ENCODE data around the gene DPAGT1. TPM values are rescaled to one million over a fixed set of nuclear protein-coding genes. Genes with fewer than 3 reads are reported as not detected.
"Not testable (repeated sequence)": the region's sequence is repeated elsewhere in the genome, so short reads cannot be mapped to it uniquely, and the experiment has no call there.

The DPAGT1 gene
- polyA plus RNA-seq, 10 donors: 24.4 to 35.7 (median 30.7) TPM

- no peak for DNase-seq
These were observed 38.9 kb downstream of the DPAGT1 start for GRCh38 chr11:119062779-119063178.

- no peak for DNase-seq
These were observed 40.4 kb downstream of the DPAGT1 start for GRCh38 chr11:119061256-119061655.

- DNase-seq: not testable (repeated sequence)
These were observed 42.5 kb downstream of the DPAGT1 start for GRCh38 chr11:119059128-119059527.

GRCh38 chr11:119057000-119057769 is 44.5 kb downstream of the DPAGT1 start, which contains the start of gene HYOU1:
Gene HYOU1, minus strand, starts transcription at chr11:119057205. Its CDS starts 1,045 bp downstream, at chr11:119056160.
- DNase-seq: peak; percentile 95 to 98 (median 96)

GRCh38 chr11:119056421-119056999 is 45.1 kb downstream of the DPAGT1 start:
- DNase-seq: peak in 1 of 3 donors; percentile 12

- DNase-seq: no peak
These were observed 45.8 kb downstream of the DPAGT1 start for GRCh38 chr11:119055901-119056300.

- DNase-seq: no peak
These were observed 47.2 kb downstream of the DPAGT1 start for GRCh38 chr11:119054418-119054817.

- DNase-seq: no peak
These were observed 49.4 kb downstream of the DPAGT1 start for GRCh38 chr11:119052163-119052814.

GRCh38 chr11:119051440-119052162 is 50.1 kb downstream of the DPAGT1 start:
- no peak for DNase-seq

- DNase-seq: no peak
These were observed 52.6 kb downstream of the DPAGT1 start for GRCh38 chr11:119049081-119049480.

GRCh38 chr11:119048644-119049043 is 53.0 kb downstream of the DPAGT1 start:
- DNase-seq: no peak

GRCh38 chr11:119047205-119047604 is 54.4 kb downstream of the DPAGT1 start:
- no peak for DNase-seq

Other genes with a start within 250 kb of the DPAGT1 start
- under 1 TPM in 5 of 10 donors, not detected in 5; 0.04 to 0.11 (median 0.06) TPM for gene CXCR5, start 218.0 kb downstream of the DPAGT1 start, polyA plus RNA-seq (ENCODE audit: insufficient read length in 10 of 10)
- 10 to 100 TPM; 48.2 to 88.1 (median 62.4) TPM for gene BCL9L, start 175.9 kb downstream of the DPAGT1 start, polyA plus RNA-seq (ENCODE audit: insufficient read length in 10 of 10)
- 1 to 10 TPM in 4 of 10 donors, under 1 TPM in 6; 0.56 to 2.4 (median 0.87) TPM for gene UPK2, start 145.6 kb downstream of the DPAGT1 start, polyA plus RNA-seq (ENCODE audit: insufficient read length in 10 of 10)
- gene FOXR1, start 130.1 kb downstream of the DPAGT1 start, polyA plus RNA-seq (ENCODE audit: insufficient read length in 10 of 10): under 1 TPM in 2 of 10 donors, not detected in 8; 0.22 to 0.30 TPM
- gene CENATAC, start 103.7 kb downstream of the DPAGT1 start, polyA plus RNA-seq (ENCODE audit: insufficient read length in 10 of 10): 10 to 100 TPM in 8 of 10 donors, 1 to 10 TPM in 2; 7.1 to 28.2 (median 12.0) TPM
- 1,000 to 10,000 TPM; 1,511 to 2,041 (median 1,652) TPM for gene RPS25, start 83.5 kb downstream of the DPAGT1 start, polyA plus RNA-seq (ENCODE audit: insufficient read length in 10 of 10)
- 10 to 100 TPM; 41.7 to 55.9 (median 48.0) TPM for gene TRAPPC4, start 83.1 kb downstream of the DPAGT1 start, polyA plus RNA-seq (ENCODE audit: insufficient read length in 10 of 10)
- gene SLC37A4, start 71.0 kb downstream of the DPAGT1 start, polyA plus RNA-seq (ENCODE audit: insufficient read length in 10 of 10): 10 to 100 TPM in 5 of 10 donors, 1 to 10 TPM in 5; 8.4 to 13.0 (median 10.0) TPM
- 10 to 100 TPM; 35.3 to 62.1 (median 41.8) TPM for gene HYOU1, start 44.6 kb downstream of the DPAGT1 start, polyA plus RNA-seq (ENCODE audit: insufficient read length in 10 of 10)
- 10 to 100 TPM; 24.9 to 35.4 (median 27.8) TPM for gene VPS11, start 34.0 kb downstream of the DPAGT1 start, polyA plus RNA-seq (ENCODE audit: insufficient read length in 10 of 10)
- 10 to 100 TPM; 18.2 to 28.9 (median 23.0) TPM for gene HMBS, start 17.0 kb downstream of the DPAGT1 start, polyA plus RNA-seq (ENCODE audit: insufficient read length in 10 of 10)
- gene C2CD2L, start 5.5 kb upstream of the DPAGT1 start, polyA plus RNA-seq (ENCODE audit: insufficient read length in 10 of 10): 1 to 10 TPM; 6.4 to 9.4 (median 7.1) TPM
- 10 to 100 TPM; 13.7 to 25.0 (median 17.8) TPM for gene HINFP, start 19.7 kb upstream of the DPAGT1 start, polyA plus RNA-seq (ENCODE audit: insufficient read length in 10 of 10)
- gene ABCG4, start 47.2 kb upstream of the DPAGT1 start, polyA plus RNA-seq (ENCODE audit: insufficient read length in 10 of 10): under 1 TPM; 0.10 to 0.60 (median 0.32) TPM
- gene NLRX1, start 66.9 kb upstream of the DPAGT1 start, polyA plus RNA-seq (ENCODE audit: insufficient read length in 10 of 10): 10 to 100 TPM in 9 of 10 donors, 1 to 10 TPM in 1; 9.7 to 12.4 (median 11.6) TPM
- under 1 TPM in 5 of 10 donors, not detected in 5; 0.09 to 0.34 (median 0.22) TPM for gene NHERF4, start 83.6 kb upstream of the DPAGT1 start, polyA plus RNA-seq (ENCODE audit: insufficient read length in 10 of 10)
- 10 to 100 TPM; 10.1 to 16.7 (median 13.2) TPM for gene CBL, start 104.5 kb upstream of the DPAGT1 start, polyA plus RNA-seq (ENCODE audit: insufficient read length in 10 of 10)
- gene MCAM, start 215.3 kb upstream of the DPAGT1 start, polyA plus RNA-seq (ENCODE audit: insufficient read length in 10 of 10): 100 to 1,000 TPM; 177 to 226 (median 196) TPM
- 10 to 100 TPM; 11.7 to 22.9 (median 16.1) TPM for gene RNF26, start 232.7 kb upstream of the DPAGT1 start, polyA plus RNA-seq (ENCODE audit: insufficient read length in 10 of 10)
- gene C1QTNF5, start 239.0 kb upstream of the DPAGT1 start, polyA plus RNA-seq (ENCODE audit: insufficient read length in 10 of 10): 10 to 100 TPM; 15.2 to 36.1 (median 25.4) TPM
- under 1 TPM in 1 of 10 donors, not detected in 9; 0.07 TPM for gene MFRP, start 244.9 kb upstream of the DPAGT1 start, polyA plus RNA-seq (ENCODE audit: insufficient read length in 10 of 10)

Measured in muscle of back (tissue), 11 donors.